Middle frontal gyrus (tissue), 1 donor: ENCODE results near the gene IRF8.
"Not testable (repeated sequence)": the region's sequence is repeated elsewhere in the genome, so short reads cannot be mapped to it uniquely, and the experiment has no call there.

Experiments
- DNase-seq: peaks from one replicate; pipeline ENCODE4 v3.0.0-alpha.2; 2015; ENCODE audit warnings: low spot score; ENCODE audit errors: extremely low spot score

Gene IRF8

GRCh38 chr16:85868495-85868894 lies 30.5 kb upstream of the IRF8 start:
- no peak for DNase-seq

- no peak for DNase-seq
Measured at GRCh38 chr16:85869206-85869605, 29.8 kb upstream of the IRF8 start.

- DNase-seq: no peak
Measured at GRCh38 chr16:85869785-85870558, 29.0 kb upstream of the IRF8 start.

- no peak for DNase-seq
Measured at GRCh38 chr16:85871756-85872155, 27.2 kb upstream of the IRF8 start.

- DNase-seq: no peak
Measured at GRCh38 chr16:85872734-85873133, 26.2 kb upstream of the IRF8 start.

GRCh38 chr16:85873153-85873552 lies 25.8 kb upstream of the IRF8 start:
- DNase-seq: no peak

GRCh38 chr16:85874031-85874430 lies 24.9 kb upstream of the IRF8 start:
- not testable (repeated sequence) for DNase-seq

- no peak for DNase-seq
Measured at GRCh38 chr16:85878407-85878806, 20.6 kb upstream of the IRF8 start.

GRCh38 chr16:85878875-85879274 lies 20.1 kb upstream of the IRF8 start:
- DNase-seq: no peak

GRCh38 chr16:85879549-85879948 lies 19.4 kb upstream of the IRF8 start:
- no peak for DNase-seq

- DNase-seq: no peak
Measured at GRCh38 chr16:85879975-85880831, 18.8 kb upstream of the IRF8 start.

GRCh38 chr16:85880861-85881260 lies 18.1 kb upstream of the IRF8 start:
- no peak for DNase-seq

- DNase-seq: no peak
Measured at GRCh38 chr16:85881436-85881835, 17.5 kb upstream of the IRF8 start.

GRCh38 chr16:85882181-85882810 lies 16.7 kb upstream of the IRF8 start:
- no peak for DNase-seq

GRCh38 chr16:85883813-85884212 lies 15.1 kb upstream of the IRF8 start:
- no peak for DNase-seq

GRCh38 chr16:85884808-85885463 lies 14.0 kb upstream of the IRF8 start:
- no peak for DNase-seq

- DNase-seq: no peak
Measured at GRCh38 chr16:85885537-85885936, 13.4 kb upstream of the IRF8 start.

- no peak for DNase-seq
Measured at GRCh38 chr16:85888405-85889331, 10.3 kb upstream of the IRF8 start.

- DNase-seq: no peak
Measured at GRCh38 chr16:85891033-85891775, 7.8 kb upstream of the IRF8 start.

- DNase-seq: no peak
Measured at GRCh38 chr16:85891776-85892166, 7.2 kb upstream of the IRF8 start.
